Stimulated activated CD4-positive, alpha-beta T cell treated with anti-CD3 and anti-CD28 coated beads, Interleukin-1b, Interleukin-23, amount 100 ng/mL, for 48 hours (primary cell): ENCODE data around the gene PDE4D.
"Not testable (repeated sequence)": the region's sequence is repeated elsewhere in the genome, so short reads cannot be mapped to it uniquely, and the experiment has no call there.

ENCODE experiments used
- DNase-seq: peaks from one replicate; pipeline ENCODE4 v3.0.0-alpha.2; 2020

The PDE4D gene

GRCh38 chr5:58980890-58981289 lies 912.6 kb downstream of the PDE4D start:
- DNase-seq, result no peak

- DNase-seq, result no peak
These were observed 914.4 kb downstream of the PDE4D start for GRCh38 chr5:58979090-58979489.

GRCh38 chr5:58974601-58975000 lies 918.9 kb downstream of the PDE4D start:
- DNase-seq, result no peak

DNA sequence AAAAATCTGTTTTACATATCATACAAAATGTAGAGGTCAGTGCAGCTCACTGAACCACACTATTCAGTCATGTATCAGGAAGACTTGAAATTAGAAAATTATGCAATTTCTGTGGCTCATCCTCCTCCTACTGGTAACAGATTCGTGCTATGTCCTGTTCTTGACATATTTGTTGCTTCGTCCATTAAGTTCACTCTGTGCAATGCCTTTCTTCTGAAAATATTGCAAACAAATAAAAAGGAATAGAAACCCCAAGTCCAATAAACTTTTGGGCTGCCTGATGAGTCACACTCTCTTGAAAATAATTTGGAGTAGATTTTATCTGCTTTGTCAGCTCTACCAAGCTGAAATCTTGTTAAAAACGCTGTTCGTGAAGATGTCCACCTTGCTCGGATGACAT lies 919.4 kb downstream of the PDE4D start:
- no peak for DNase-seq

- no peak for DNase-seq
These were observed 921.2 kb downstream of the PDE4D start for GRCh38 chr5:58972301-58972700.

GRCh38 chr5:58970766-58971165 lies 922.8 kb downstream of the PDE4D start:
- DNase-seq, result no peak

DNA sequence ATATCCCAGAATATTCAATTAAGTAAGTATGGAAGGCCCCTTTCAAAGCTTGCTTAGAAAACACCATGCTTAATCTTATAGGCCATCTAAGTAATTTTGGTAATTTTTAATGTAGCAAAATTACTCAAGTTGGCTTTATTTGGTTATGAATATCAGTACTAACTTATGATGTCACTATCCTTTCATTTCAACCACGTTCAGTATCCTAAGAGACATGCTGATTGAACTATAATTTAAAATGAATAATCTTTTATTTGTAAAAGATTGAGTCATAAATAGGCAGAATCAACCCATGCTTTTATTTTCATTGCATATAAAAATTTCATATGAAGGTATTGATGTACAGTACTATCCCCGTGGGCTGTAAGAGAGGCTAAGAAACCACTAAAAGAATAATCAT lies 923.7 kb downstream of the PDE4D start:
- no peak for DNase-seq

DNA sequence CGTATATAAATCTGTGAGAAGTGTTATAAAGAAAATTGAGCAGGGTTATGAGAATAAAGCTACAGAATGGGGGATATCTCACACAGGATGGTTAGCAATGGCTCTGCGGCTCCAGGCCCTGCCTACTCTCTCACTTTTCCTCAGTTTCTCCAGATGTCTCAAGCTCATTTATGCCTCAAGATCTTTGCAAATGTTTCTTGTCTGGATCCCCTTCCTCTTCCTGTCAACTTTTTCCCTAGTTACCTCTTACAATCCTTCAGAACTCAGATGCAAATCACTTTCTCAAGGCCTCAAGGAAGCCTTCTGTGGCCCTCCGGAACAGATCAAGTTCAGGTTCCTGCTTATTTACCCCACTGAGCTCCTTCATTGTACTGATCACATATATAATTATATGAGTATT lies 924.3 kb downstream of the PDE4D start:
- DNase-seq, result no peak

DNA sequence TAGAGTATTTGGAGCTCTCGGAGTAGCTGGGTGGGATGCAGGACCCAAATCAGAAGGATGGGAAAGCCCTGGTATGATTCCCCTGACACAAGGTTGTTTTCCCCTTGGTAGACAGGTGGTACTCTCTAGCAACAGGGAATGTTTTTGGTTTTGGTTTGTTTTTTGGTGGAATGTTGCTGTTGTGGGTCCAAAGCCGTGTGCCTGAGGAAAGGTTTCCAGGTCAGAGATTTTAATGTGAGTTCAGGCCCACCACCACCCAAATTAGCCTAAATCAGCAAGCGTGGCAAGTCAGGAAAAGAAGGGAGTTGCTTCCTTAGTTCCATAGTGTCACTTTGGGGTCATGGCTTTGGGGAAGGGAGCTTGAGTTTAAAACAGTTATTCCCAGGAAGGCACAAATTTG lies 925.2 kb downstream of the PDE4D start:
- no peak for DNase-seq

DNA sequence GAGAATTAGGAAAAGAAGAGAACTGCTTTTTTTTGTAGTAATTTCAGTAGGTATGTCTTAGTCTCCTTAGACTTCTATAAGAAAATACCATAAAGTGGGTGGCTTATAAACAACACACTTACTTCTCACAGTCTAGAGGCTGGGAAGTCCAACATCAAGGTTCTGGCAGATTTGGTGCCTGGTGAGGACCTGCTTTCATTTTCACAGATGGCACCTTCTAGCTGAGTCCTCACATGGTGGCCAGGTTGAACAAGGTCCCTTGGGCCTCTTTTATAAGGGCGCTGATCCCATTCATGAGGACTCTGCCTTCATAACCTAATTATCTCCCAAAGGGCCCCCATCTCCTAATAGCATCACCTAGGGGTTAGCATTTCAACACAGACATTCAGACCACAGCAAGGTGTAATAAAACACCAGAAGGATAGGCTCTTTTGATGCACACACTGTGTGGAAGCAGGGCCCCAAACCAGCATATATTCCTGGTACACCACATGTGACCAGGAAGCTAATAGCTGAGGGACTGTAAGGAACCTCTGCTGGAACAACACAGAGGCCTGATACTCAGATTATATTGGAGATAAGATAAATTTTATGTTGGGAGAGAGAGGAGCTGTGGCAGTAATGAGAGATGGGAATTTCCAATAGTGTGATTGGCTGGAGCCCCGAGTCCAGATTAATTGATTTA lies 925.8 kb downstream of the PDE4D start:
- no peak for DNase-seq

DNA sequence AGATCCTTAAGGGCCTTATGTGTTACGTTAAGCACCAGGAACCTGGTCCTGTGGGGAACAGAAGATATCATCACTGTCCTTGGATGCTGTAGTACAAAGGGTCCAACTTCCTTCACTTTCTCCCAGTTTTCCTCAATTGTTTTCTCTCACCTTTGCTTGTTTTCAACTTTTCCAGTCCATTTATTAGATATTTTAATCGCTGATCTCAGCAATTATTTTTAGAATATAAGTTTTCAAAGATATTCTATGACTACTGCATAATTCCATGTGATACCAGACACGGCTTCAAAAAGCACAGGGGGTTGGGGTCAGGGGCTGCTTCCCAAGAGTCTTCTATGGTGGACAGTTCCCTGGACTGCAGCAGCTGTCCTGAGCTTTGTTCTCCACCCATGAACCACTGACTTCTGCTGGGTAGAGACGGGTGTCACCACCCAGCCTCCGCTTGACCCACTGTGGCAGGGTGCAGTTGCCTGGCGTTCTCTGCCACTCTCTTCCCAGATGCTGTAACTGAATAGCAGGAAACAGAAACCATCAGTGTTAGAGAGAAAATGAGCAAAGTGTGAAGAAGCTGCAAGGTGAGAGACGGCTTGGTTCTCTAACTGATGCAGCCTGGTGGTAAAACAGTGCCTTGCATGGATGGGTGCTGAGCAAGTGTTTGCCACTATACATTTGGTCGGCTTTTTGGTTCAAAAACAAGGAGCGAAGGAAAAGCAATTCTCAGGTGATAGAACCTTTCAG lies 927.7 kb downstream of the PDE4D start:
- no peak for DNase-seq

DNA sequence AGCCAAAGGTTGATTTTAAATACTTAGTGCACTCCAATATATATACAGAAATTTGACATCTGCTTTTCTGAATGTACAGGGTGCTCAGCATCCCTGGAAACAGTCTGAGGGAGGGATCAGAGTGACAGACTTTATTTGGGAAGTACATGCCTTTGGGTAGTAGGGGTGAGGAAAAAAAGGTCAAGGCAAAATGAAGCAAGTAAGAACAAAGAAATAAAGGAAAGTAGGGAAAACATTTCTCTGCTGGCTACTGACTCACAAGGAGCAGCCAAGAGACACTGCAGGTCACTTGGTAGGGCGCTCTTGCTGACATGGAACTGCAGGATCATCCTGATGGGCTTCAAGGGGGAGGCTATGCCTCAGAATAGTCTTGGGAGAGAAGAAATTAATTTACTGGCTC lies 929.7 kb downstream of the PDE4D start:
- DNase-seq, result no peak

DNA sequence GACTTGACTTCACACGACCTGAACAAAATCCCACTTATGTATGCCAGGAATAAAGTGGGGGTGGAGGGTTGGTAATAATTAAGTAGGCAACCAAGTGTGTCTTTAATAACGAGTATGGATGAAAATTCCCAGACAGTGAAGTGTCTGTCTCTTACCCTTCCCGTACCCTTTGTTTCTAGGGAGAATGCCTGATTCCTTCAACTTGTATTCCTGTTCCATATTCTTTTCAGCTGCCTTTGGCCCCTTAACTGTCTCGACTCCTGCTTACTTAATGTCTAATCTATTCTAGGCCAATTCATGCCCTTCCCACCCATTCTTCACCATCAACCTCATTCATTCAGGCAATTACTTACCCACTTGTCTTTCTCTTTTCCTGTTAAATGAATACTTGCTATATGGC lies 930.2 kb downstream of the PDE4D start:
- DNase-seq, result no peak

DNA sequence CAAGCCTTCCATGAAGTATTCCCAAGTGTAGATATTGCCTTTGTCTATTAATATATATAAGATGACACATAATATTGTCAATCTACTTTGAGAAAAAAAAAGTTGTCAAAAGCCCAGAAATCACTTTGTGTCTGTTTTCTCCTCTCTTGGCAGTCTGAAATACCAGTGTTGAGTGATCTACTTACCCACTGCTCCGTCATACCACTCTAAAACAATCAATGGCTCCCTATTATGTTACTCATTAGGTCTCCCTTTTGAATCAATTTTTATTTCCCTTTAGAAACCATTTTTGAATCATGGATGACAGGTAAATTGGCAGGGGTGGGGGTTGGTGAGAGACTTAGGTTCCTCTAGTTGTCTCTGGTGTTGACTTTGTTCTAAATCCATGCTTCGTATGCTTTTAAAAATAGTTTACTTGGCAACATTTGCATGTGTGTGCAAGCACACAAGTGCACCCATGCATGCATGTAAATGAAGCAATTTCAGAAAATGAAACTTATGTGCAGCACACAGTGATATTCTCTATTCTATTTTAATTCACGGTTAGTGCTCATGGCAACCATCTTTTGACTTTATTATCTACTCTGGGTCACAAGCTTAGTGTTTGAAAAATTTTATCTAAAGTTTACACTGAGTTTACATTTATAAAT lies 931.8 kb downstream of the PDE4D start:
- no peak for DNase-seq

- DNase-seq, result no peak
These were observed 934.8 kb downstream of the PDE4D start for GRCh38 chr5:58958701-58959100.

DNA sequence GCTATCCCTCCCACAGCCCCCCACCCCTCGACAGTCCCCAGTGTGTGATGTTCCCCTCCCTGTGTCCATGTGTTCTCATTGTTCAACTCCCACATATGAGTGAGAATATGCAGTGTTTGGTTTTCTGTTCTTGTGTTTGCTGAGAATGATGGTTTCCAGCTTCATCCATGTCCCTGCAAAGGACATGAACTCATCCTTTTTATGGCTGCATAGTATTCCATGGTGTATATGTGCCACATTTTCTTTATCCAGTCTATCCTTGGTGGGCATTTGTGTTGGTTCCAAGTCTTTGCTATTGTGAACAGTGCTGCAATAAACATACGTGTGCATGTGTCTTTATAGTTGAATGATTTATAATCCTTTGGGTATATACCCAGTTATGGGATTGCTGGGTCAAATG lies 940.3 kb downstream of the PDE4D start:
- not testable (repeated sequence) for DNase-seq

DNA sequence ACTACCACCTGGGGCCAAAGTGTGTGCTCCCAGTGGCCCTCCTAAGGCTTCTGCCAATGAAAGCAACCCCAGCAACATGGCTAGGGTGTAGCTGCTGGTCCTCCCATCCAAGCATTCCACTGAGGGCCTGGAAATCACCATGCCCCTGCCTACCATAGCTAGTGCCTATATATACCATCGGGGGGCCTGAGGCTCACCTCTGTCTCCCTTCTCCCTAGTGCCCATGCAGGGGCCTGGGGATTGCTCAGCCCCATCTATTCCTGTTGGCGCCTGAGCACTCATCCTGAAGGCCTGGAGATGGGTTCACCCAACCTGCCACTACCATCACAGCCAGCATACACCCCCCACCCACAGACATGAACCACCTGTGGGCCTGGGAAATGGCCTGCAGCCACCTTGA lies 943.3 kb downstream of the PDE4D start:
- DNase-seq, result no peak

GRCh38 chr5:58946230-58946629 lies 947.3 kb downstream of the PDE4D start:
- no peak for DNase-seq

- DNase-seq, result no peak
These were observed 949.3 kb downstream of the PDE4D start for GRCh38 chr5:58944221-58944620.

- no peak for DNase-seq
These were observed 953.1 kb downstream of the PDE4D start for GRCh38 chr5:58940446-58940845.

DNA sequence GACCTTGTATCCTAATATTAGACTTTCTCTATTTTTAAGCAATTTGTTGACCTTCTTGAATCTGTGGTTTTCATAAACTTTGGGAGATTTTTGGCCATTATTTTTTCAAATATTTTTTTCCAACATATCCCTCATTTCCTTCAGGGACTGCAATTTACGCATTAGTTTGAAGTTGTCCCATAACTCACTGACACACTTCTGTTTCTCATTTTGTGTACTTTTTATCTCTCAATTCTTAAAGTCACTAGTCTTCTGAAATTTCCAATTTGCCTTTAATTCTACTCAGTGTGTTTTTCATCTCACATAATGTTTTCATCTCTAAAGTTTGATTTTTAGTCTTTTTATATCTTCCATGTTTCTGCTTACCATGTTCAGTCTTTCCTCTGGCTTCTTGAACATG lies 953.9 kb downstream of the PDE4D start:
- DNase-seq, result no peak

GRCh38 chr5:58938563-58939424 lies 954.7 kb downstream of the PDE4D start:
- DNase-seq, result no peak

GRCh38 chr5:58937031-58937681 lies 956.4 kb downstream of the PDE4D start:
- no peak for DNase-seq
